LNCAP (cell line): ENCODE data around the gene FAM20C.

Experiments used
- TF ChIP-seq, protein P1 (sequence below): fragments of 450-650 bp; IDR thresholded peaks from 2 replicates; pipeline ENCODE4 v1.5.1; 2017; ENCODE audit warnings: mild to moderate bottlenecking

The FAM20C gene

DNA sequence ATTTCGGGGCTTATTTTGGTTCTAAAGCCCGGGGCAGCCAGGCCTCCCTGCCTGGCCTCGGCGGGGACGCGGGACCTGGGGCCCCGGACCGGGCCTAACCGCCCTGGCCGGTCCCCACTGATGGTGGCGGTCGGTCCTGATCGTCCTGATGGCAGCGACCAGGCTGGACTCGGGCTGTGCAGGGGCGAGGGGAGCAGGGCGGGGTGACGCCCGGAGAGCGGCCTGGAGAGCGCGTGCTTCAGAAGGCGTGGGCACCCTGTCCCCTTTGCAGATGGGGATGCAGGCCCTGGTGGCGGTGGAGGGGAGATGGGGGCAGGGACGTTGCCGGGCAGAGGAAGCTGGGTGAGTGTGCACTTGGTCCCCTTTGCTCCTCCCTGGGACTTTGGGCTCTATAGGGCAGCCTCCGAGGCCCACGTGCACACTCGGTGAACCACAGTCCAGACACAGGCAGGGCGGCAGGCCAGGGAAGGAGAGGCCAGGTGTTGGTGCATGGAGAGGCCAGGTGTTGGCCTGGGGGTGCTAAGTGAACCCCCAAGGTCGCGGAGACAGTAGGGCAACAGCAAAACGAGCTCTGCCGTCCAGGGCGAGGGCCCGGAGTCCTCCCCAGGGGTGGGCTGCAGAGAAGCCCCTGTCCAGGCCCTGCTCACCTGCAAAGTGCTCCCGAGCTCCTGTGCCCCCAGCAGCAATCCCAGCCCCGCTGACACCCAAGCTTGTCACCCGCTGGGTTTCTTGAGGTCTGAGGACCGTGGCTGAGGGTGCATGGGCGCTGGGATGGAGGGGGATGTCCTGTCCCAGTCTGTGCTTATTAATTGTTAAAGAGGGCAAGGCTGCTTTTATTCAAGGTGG, 42.4 kb upstream of the FAM20C start:
- TF ChIP-seq, protein P1, sequence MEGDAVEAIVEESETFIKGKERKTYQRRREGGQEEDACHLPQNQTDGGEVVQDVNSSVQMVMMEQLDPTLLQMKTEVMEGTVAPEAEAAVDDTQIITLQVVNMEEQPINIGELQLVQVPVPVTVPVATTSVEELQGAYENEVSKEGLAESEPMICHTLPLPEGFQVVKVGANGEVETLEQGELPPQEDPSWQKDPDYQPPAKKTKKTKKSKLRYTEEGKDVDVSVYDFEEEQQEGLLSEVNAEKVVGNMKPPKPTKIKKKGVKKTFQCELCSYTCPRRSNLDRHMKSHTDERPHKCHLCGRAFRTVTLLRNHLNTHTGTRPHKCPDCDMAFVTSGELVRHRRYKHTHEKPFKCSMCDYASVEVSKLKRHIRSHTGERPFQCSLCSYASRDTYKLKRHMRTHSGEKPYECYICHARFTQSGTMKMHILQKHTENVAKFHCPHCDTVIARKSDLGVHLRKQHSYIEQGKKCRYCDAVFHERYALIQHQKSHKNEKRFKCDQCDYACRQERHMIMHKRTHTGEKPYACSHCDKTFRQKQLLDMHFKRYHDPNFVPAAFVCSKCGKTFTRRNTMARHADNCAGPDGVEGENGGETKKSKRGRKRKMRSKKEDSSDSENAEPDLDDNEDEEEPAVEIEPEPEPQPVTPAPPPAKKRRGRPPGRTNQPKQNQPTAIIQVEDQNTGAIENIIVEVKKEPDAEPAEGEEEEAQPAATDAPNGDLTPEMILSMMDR = no peak

DNA sequence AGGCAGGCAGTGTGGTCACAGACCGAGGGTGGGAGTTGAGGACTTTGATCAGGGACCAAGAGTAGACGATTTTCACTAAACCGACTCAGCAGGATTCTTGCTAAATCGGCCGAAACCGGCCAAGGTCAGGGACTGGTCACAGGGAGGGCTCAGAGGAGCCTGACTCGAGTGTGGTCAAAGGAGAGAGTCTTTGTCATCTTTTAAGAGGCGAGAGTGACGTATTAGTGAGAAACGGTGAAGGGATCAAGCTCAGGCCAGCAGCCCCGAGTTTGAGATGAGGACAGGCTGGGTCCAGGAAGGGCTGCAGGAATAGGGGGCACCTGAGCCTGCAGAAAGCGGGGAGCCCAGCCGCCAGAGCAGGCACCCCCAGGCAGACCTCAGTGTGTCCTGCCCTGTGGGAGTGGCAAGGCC, 41.6 kb upstream of the FAM20C start:
- TF ChIP-seq, protein P1 = no peak

DNA sequence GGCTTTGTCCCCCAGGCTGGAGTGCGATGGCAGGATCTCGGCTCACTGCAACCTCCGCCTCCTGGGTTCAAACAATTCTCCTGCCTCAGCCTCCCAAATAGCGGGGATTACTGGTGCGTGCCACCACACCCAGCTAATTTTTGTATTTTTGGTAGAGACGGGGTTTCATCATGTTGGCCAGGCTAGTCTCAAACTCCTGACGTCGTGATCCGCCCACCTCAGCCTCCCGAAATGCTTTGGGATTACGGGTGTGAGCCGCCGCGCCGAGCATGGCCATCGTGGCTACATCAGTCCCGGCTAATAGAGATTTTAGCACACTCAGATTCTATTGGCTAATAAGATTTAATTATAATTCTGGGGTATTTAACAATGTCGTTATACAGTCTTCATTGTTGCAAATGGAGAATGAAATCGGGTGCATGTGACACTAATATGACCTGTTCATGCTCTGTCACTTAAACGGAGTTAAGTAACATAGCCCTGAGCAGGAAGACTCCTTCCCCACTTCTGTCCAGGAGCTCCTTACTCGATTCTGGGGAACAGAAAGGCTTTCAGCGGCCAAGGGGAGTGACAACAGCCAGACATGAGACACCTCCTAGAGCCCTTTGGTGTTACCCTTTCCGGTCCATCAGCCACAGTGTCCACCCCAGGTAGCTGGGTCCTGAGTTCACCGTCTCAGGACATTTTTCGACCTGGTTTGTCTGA, 40.9 kb upstream of the FAM20C start:
- TF ChIP-seq, protein P1 = no peak

DNA sequence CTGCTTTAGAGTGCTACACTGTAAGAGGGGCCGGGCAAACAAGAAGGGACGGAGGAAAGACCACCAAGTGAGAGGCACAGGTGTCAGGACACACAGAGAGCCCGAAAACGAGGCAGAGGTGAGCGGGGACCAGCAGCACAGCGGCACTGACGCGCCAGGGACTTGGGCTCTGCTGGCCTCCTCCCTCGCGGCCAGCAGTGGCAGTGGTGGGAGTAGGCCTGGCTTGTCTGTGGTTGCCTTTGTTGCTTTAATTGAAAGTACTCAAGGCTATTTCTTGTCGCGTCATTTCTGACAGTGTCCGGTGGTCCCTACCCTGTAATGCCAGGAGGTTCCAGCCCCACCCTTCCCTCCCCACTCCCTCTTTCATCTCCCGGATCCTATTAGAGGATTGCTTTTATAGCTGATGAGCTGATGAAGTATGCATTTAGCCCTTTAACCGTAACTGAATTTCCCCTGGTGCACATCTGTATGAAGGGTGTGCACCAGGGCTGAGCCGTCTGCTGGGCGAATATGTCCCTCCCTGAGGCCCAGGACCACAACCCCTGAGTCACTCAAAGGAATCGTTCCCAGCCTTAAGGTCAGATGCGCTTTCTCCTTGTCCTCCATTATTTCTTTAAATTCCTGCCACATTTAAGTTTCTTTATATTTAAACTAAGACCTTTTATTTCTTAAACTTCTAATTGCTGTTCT, 39.5 kb upstream of the FAM20C start:
- TF ChIP-seq, protein P1 = no peak

DNA sequence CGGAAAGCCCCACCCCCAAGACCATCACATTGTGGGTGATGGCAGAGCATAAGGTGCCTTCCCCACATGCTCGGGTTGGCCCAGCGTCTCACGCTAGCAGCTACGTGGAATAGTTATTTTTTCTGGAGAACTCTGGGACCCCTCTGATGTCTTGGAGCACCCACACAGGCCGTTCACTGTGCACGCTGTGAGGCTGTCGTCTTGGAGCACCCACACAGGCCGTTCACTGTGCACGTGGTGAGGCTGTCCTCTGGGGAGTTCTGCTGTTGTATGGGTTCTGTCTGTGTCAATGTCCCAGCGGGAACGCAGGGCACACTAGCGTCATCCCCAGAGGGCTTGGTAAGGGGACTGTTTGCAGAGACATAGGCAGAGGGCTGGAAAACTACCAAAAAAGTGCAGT, 38.8 kb upstream of the FAM20C start:
- TF ChIP-seq, protein P1 = no peak

DNA sequence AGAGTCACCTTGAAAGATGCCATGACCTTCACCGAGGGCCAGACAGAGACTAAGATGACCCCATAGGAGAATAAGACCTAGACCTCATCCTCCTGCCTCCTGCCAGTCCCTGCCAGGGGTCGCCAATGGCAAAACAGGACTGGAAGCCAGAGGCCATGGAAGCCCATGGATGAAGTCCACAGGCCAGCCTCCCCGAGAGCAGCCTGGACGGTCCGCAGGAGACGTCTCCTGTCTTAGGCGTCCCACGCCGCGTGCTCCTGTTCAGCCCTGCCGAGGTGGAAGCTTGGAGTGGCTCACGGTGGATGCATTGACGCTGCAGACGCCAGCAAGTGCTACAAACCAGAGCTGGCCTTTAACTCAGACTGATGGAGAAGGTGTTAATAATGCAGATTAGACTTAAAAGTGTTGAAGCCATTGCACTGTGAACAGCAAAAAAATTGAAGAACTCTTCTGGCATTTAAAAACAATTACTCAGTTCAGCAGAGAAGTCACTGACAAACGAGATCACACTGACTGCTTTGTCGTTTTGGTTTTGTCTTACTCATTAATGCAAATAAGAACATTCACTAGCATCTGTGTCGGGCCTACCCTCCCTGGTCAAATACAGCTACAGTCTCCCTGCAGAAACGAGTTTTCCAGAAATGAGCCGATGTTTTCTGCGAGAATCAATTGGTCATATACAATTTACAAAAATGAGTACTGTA, 38.1 kb upstream of the FAM20C start:
- TF ChIP-seq, protein P1 = no peak

DNA sequence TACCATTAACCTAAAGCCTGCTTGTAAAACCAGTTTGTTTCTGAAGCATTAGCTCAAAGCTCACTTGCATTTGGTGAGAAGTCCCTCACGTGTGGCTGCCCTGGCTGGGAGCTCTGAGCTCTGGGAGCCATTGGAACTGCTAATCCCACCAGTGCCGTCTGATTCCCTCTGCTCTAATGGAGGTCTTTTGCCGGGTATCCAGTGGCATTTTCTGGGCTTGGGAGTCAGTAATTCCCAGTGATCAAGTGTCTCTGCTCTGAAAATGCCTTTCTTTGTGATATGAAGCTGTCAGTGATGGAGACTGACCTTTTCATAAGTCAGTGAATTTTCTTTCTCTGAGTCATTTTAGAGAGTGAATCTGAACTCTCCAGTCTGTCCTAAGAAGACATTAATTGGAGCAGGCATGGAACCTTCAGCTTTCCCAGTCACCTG, 36.9 kb upstream of the FAM20C start:
- TF ChIP-seq, protein P1 = no peak
